Caco-2 (cell line): ENCODE measurements around the gene CCDC9B. TPM values are rescaled to one million over a fixed set of nuclear protein-coding genes. Genes with fewer than 3 reads are reported as not detected.

Experiments
- BruUV-seq: library from RNA; stranded (reverse); fragments of 400-500 nt; replicated peaks from 2 replicates; lab custom pipeline; 2021; lab: Mats Ljungman, UMichigan
- CTCF ChIA-PET: fragments of 300-600 bp; sonication (Branson Sonifier 250); formaldehyde crosslinking; loops from one replicate; lab custom pipeline; 2022; ENCODE audit warnings: antibody characterized with exemption; lab: Charles Lee
- POLR2A ChIA-PET: fragments of 300-600 bp; sonication (Branson Sonifier 250); formaldehyde crosslinking; loops from one replicate; lab custom pipeline; 2022; ENCODE audit warnings: antibody characterized with exemption; lab: Charles Lee
- DNase-seq, 2 experiments: peaks; one replicate each; pipeline versions ENCODE4 v3.0.0 to v3.0.0-alpha.2; 2020 to 2022
- H3K27me3 ChIP-seq: replicated peaks from 2 replicates; pipeline ENCODE4 v1.6.0; 2011; ENCODE audit warnings: low read length; ENCODE audit not compliant: control insufficient read depth, insufficient read depth
- H3K36me3 ChIP-seq: 2 replicates; pipeline ENCODE4 v1.5.1; 2011; ENCODE audit warnings: low read length; ENCODE audit not compliant: control insufficient read depth, insufficient read depth
- H3K4me1 ChIP-seq: fragments of 250-450 bp; sonication (Bioruptor Pico); 2 replicates; pipeline ENCODE4 v1.5.1; 2020; ENCODE audit warnings: mild to moderate bottlenecking
- H3K4me3 ChIP-seq: 2 replicates; pipeline ENCODE4 v1.5.1; 2011; ENCODE audit warnings: low read depth, mild to moderate bottlenecking, control low read depth, low read length
- H3K9me3 ChIP-seq: fragments of 250-450 bp; sonication (Bioruptor Pico); 2 replicates; pipeline ENCODE4 v1.5.1; 2020; ENCODE audit warnings: mild to moderate bottlenecking, moderate library complexity
- H3K27ac Mint-ChIP-seq: one replicate; pipeline ENCODE4 v1.8.0; 2022; ENCODE audit warnings: mixed read lengths; ENCODE audit not compliant: unreplicated experiment
- H3K27me3 Mint-ChIP-seq: one replicate; pipeline ENCODE4 v1.8.0; 2022; ENCODE audit warnings: mixed read lengths; ENCODE audit not compliant: insufficient read depth, unreplicated experiment
- H3K36me3 Mint-ChIP-seq: one replicate; pipeline ENCODE4 v1.8.0; 2022; ENCODE audit warnings: mild to moderate bottlenecking, mixed read lengths; ENCODE audit not compliant: insufficient read depth, unreplicated experiment
- H3K4me1 Mint-ChIP-seq: one replicate; pipeline ENCODE4 v1.8.0; 2022; ENCODE audit warnings: low read depth, mixed read lengths; ENCODE audit not compliant: unreplicated experiment
- H3K4me3 Mint-ChIP-seq: one replicate; pipeline ENCODE4 v1.8.0; 2022; ENCODE audit warnings: mild to moderate bottlenecking, moderate library complexity, mixed read lengths; ENCODE audit not compliant: unreplicated experiment
- H3K9me3 Mint-ChIP-seq: one replicate; pipeline ENCODE4 v1.8.0; 2022; ENCODE audit warnings: mixed read lengths; ENCODE audit not compliant: unreplicated experiment
- intact Hi-C: fragments of 100-400 bp; cut with micrococcal nuclease; formaldehyde crosslinking; loops from one replicate; pipeline ENCODE4 v1.10.0; 2022; ENCODE audit not compliant: unreplicated experiment
- total RNA-seq: library from RNA; stranded (reverse); gene quantifications from 2 replicates; pipeline ENCODE4 v1.2.3, GENCODE V29; 2022
- TF ChIP-seq, protein P1 (sequence below), 2 experiments: fragments of 200-600 bp in 1 of 2; IDR thresholded peaks; 1 replicate in 1 of 2; 2 replicates in 1 of 2; pipeline versions ENCODE4 v1.5.1 to v1.8.0; 2011 to 2022; ENCODE audit warnings: antibody characterized with exemption in 1 of 2, control low read depth in 1 of 2, inconsistent platforms in 1 of 2, low read depth in 1 of 2, low read length in 1 of 2, mild to moderate bottlenecking in 1 of 2, moderate library complexity in 1 of 2; ENCODE audit not compliant: insufficient read depth in 1 of 2, severe bottlenecking in 1 of 2, unreplicated experiment in 1 of 2

The CCDC9B gene
- total RNA-seq, 1 experiment from 2014 or later, result 0.86 TPM

DNA sequence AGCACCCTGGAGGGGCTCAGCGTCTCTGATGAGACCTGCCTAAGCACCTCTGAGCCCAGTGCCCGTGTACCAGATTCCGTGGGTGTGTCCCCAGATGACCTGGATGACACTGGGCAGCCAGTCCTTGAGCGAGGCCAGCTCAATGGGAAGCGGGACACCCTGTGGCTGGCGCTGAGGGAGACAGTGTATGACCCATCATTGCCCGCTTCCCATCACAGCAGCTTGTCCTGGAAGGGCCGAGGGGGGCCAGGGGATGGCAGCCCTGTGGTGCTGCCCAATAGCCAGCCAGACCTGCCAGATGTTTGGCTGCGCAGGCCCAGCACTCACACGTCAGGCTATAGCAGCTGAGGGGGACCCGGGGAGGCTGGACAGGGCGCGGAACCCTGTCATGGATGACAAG lies 29.2 kb upstream of the CCDC9B start:
- H3K4me3 Mint-ChIP-seq, result no peak overlapping the region
- intact Hi-C loops, result no loop called here
- POLR2A ChIA-PET, result interaction anchor here (1.2 kb wide), 1 partner anchor 22 kb away, joined by 4 read pairs; no protein-coding TSS in a partner anchor
- Histone ChIP-seq H3K36me3 (no peaks in the 10 kb centered on the region), H3K27me3 (no peaks in the 10 kb centered on the region), H3K9me3 (no peaks in the 10 kb centered on the region), H3K4me1 (no peaks in the 10 kb centered on the region), H3K4me3 (no peak overlapping the region)
- H3K36me3 Mint-ChIP-seq, result no peaks in the 10 kb centered on the region
- TF ChIP-seq, protein P1, sequence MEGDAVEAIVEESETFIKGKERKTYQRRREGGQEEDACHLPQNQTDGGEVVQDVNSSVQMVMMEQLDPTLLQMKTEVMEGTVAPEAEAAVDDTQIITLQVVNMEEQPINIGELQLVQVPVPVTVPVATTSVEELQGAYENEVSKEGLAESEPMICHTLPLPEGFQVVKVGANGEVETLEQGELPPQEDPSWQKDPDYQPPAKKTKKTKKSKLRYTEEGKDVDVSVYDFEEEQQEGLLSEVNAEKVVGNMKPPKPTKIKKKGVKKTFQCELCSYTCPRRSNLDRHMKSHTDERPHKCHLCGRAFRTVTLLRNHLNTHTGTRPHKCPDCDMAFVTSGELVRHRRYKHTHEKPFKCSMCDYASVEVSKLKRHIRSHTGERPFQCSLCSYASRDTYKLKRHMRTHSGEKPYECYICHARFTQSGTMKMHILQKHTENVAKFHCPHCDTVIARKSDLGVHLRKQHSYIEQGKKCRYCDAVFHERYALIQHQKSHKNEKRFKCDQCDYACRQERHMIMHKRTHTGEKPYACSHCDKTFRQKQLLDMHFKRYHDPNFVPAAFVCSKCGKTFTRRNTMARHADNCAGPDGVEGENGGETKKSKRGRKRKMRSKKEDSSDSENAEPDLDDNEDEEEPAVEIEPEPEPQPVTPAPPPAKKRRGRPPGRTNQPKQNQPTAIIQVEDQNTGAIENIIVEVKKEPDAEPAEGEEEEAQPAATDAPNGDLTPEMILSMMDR (IDR thresholded peaks at IDR 0.05; ENCODE audit: insufficient read depth in 1 of 2, low read depth in 1 of 2, low read length in 1 of 2, severe bottlenecking in 1 of 2, unreplicated experiment in 1 of 2), result no peak
- no peak for DNase-seq
- CTCF ChIA-PET, result no interaction called here
- no TSS peak for BruUV-seq
- H3K27me3 Mint-ChIP-seq, result no peaks in the 10 kb centered on the region
- no peaks in the 10 kb centered on the region for H3K9me3 Mint-ChIP-seq
- no peaks in the 10 kb centered on the region for H3K4me1 Mint-ChIP-seq
- no peak overlapping the region for H3K27ac Mint-ChIP-seq

DNA sequence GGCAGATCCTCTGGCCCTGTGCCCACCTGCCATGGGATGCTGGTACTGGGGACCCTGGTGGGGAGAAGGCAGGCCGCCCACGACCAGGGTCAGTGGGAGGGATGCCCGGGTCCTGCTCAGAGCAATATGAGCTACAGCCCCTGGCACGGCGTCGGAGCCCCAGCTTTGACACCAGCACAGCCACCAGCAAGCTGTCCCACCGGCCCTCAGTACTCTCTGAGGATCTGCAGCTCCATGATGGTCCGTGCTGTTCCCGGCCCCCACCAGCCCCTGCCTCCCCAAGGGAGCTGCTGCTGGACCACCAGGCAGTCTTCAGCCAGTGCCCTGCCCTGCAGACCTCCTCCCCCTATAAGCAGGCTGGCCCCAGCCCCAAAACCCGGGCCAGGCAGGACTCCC lies 28.7 kb upstream of the CCDC9B start:
- no peaks in the 10 kb centered on the region for H3K9me3 Mint-ChIP-seq
- no peaks in the 10 kb centered on the region for H3K27me3 ChIP-seq
- no peaks in the 10 kb centered on the region for H3K36me3 Mint-ChIP-seq
- TF ChIP-seq, protein P1 (IDR thresholded peaks at IDR 0.05; ENCODE audit: insufficient read depth in 1 of 2, low read depth in 1 of 2, low read length in 1 of 2, severe bottlenecking in 1 of 2, unreplicated experiment in 1 of 2), result no peak
- no peaks in the 10 kb centered on the region for H3K36me3 ChIP-seq
- POLR2A ChIA-PET, result no interaction called here
- H3K27ac Mint-ChIP-seq, result no peak overlapping the region
- H3K9me3 ChIP-seq, result no peaks in the 10 kb centered on the region
- no TSS peak for BruUV-seq
- CTCF ChIA-PET, result no interaction called here
- H3K27me3 Mint-ChIP-seq, result no peaks in the 10 kb centered on the region
- H3K4me3 Mint-ChIP-seq, result no peak overlapping the region
- intact Hi-C loops, result no loop called here
- H3K4me3 ChIP-seq, result no peak overlapping the region
- no peak for DNase-seq
- no peaks in the 10 kb centered on the region for H3K4me1 ChIP-seq
- H3K4me1 Mint-ChIP-seq, result no peaks in the 10 kb centered on the region

DNA sequence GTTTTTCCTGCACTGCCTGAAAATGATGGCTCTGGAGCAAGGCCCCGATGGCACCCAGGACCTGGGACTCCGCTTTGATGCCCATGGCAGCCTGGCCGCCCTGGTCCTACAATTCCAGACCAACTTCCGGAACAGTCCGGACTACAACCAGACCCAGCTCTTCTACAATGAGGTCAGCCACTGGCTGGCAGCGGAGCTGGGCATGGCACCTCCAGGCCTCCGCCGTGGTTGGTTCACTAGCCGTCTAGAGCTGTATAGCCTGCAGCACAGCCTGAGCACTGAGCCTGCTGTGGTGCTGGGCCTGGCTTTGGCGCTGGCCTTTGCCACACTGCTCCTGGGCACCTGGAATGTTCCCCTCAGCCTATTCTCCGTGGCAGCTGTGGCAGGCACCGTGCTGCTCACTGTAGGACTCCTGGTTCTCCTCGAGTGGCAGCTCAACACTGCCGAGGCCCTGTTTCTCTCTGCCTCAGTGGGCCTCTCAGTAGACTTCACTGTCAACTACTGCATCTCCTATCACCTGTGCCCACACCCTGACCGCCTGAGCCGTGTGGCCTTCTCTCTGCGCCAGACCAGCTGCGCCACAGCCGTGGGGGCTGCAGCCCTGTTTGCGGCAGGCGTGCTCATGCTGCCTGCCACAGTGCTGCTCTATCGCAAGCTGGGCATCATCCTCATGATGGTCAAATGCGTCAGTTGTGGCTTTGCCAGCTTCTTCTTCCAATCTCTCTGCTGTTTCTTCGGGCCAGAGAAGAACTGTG lies 28.2 kb upstream of the CCDC9B start:
- Mint-ChIP-seq H3K4me1 (no peaks in the 10 kb centered on the region), H3K9me3 (no peaks in the 10 kb centered on the region), H3K27ac (no peak overlapping the region), H3K4me3 (no peak overlapping the region), H3K27me3 (no peaks in the 10 kb centered on the region), H3K36me3 (no peaks in the 10 kb centered on the region)
- CTCF ChIA-PET, result no interaction called here
- no peaks in the 10 kb centered on the region for H3K36me3 ChIP-seq
- intact Hi-C loops, result no loop called here
- POLR2A ChIA-PET, result no interaction called here
- no peaks in the 10 kb centered on the region for H3K27me3 ChIP-seq
- TF ChIP-seq, protein P1 (IDR thresholded peaks at IDR 0.05; ENCODE audit: insufficient read depth in 1 of 2, low read depth in 1 of 2, low read length in 1 of 2, severe bottlenecking in 1 of 2, unreplicated experiment in 1 of 2), result no peak
- H3K4me3 ChIP-seq, result no peak overlapping the region
- DNase-seq, result no peak
- H3K9me3 ChIP-seq, result no peaks in the 10 kb centered on the region
- H3K4me1 ChIP-seq, result no peaks in the 10 kb centered on the region
- BruUV-seq, result no TSS peak
